ENCODE results near the gene PLCB3.

The PLCB3 gene

DNA sequence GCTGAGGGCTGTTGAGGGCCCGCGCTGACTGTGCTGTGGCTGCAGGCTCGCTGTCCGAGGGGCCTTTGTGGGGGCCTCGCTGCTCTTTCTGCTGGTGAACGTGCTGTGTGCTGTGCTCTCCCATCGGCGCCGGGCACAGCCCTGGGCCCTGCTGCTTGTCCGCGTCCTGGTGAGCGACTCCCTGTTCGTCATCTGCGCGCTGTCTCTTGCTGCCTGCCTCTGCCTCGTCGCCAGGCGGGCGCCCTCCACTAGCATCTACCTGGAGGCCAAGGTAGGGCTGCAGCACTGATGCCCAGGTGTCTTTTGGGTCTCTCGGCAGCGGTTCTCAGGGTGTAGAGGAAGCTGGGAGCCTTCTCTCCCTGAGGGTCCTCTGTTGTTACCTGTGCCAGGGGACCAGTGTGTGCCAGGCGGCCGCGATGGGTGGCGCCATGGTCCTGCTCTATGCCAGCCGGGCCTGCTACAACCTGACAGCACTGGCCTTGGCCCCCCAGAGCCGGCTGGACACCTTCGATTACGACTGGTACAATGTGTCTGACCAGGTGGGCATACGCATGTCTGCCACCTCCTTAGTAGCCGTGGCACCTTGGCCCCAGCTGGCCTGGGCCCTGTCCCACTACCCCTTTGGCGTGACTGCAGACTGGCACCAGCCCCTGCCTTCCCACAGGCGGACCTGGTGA, 36.5 kb downstream of the PLCB3 start:
- no peak for DNase-seq (ENCODE audit: low spot score)

DNA sequence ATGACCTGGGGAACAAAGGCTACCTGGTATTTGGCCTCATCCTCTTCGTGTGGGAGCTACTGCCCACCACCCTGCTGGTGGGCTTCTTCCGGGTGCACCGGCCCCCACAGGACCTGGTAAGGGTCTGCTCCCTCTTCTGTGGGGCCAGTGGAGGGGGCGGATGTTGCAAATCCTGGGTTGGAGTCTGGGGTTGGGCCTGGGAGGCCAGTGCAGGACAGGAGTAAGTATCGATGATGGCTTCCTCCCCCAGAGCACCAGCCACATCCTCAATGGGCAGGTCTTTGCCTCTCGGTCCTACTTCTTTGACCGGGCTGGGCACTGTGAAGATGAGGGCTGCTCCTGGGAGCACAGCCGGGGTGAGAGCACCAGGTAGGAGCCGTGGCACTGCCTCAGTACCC, 37.0 kb downstream of the PLCB3 start:
- DNase-seq (ENCODE audit: low spot score) = no peak

- no peak for DNase-seq (ENCODE audit: low spot score)
Observed at GRCh38 chr11:64289002-64289564, 37.8 kb downstream of the PLCB3 start.

DNA sequence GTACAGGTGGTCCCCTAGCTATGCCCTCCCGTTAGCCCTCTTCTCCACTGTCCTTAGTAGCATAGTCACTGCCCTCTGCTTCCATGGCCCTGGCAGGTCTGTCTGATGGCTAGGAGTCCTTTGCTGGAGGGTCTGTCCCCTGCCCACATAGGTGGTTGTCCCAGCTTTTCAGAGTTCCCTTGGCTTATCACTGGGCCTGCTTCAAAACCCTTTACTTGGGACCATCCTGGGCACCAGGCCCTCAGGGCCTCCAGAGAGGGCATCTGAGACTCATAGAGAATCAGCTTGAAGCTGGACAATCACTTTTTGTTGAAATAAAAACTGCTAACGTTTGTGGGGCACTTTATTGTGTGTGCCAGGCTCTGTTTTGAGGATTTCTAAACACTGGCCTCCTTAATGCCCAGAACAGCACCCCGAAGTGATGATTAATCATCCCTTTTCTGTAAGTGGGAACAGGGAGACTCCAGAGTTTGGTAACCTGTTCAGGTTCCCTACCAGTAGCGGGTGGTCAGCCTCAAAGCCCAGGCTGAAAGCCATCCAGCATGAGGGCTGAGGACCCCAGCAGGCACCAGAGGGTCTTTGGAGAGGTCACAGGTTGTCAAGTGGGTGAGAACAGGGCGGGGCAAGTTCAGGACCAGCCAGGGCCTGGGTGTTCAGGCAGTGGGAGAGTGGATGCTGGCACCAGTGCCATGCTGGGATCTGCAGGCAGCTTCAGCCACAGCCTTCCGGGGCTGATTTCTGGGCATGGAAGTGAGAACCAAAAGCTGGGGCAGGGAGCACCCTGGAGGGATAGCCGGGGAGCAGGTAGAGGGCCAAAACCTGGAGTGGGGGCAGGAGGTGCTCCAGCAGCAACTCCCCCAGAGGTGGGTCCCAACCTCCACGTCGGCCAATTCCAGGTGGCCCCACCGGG, 39.3 kb downstream of the PLCB3 start:
- no peak for DNase-seq (ENCODE audit: low spot score)

GRCh38 chr11:64291262-64291751, 40.0 kb downstream of the PLCB3 start, which contains the start of gene KCNK4:
Gene KCNK4, plus strand, starts transcription at chr11:64291302. Its CDS starts 1,717 bp downstream, at chr11:64293019.
- DNase-seq (ENCODE audit: low spot score) = no peak

GRCh38 chr11:64291752-64292459, 40.6 kb downstream of the PLCB3 start:
- DNase-seq (ENCODE audit: low spot score) = no peak

GRCh38 chr11:64292460-64293254, 41.3 kb downstream of the PLCB3 start:
- DNase-seq (ENCODE audit: low spot score) = no peak

- DNase-seq (ENCODE audit: low spot score) = no peak
Observed at GRCh38 chr11:64294774-64295173, 43.4 kb downstream of the PLCB3 start.

- DNase-seq (ENCODE audit: low spot score) = no peak
Observed at GRCh38 chr11:64295760-64296159, 44.4 kb downstream of the PLCB3 start.

DNA sequence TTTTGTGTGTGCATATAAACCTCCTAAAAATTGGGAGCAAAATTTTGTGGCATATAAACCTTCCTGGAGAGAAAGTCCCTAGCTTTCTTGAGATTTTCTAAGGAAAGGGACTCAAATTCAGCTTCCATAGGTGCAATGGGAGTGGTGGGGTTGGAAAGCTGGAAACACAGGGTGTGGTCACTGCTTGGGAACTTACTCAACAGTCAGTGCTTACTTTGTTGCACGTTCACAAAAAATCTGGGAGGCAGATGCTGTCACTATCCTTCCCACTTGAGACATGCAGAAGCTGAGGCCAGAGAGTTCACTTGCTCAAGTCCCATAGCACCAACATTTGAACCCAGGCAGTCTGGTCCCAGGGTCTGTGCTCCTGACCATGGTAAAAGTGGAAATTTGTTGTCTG, 44.9 kb downstream of the PLCB3 start:
- DNase-seq (ENCODE audit: low spot score) = no peak

- DNase-seq (ENCODE audit: low spot score) = no peak
Observed at GRCh38 chr11:64296830-64297698, 45.7 kb downstream of the PLCB3 start.

DNA sequence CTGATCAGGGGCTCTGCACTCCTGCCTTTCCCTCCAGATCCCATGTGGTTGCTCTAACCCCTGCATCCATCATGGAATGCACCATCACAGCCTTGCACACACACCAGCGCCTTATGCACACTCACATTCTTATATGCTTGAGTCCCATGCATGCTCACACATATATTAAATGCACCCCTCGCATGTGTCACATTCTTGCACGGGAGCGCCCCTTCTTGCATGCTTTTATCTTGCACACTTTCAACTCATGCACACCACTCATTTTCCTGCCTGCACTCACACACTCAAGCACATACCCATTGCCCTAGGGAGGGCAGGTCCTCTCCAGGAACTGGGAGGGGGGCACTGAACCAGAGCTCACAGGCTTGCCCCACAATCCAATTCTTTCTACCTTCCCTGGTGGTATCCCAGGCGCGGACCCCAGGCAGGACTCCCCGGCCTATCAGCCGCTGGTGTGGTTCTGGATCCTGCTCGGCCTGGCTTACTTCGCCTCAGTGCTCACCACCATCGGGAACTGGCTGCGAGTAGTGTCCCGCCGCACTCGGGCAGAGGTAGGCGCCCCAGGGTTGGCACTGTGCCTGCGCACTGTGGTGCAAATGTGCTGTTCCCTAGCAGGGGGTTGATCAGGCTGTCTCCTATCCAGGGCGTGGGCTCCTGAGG, 46.5 kb downstream of the PLCB3 start:
- no peak for DNase-seq (ENCODE audit: low spot score)

GRCh38 chr11:64298966-64299846, 47.9 kb downstream of the PLCB3 start:
- no peak for DNase-seq (ENCODE audit: low spot score)

- DNase-seq (ENCODE audit: low spot score) = no peak
Observed at GRCh38 chr11:64299847-64300648, 48.7 kb downstream of the PLCB3 start, which contains the start of gene CATSPERZ. Gene CATSPERZ, plus strand, starts transcription at chr11:64300358. Its CDS starts 53 bp downstream, at chr11:64300411.

DNA sequence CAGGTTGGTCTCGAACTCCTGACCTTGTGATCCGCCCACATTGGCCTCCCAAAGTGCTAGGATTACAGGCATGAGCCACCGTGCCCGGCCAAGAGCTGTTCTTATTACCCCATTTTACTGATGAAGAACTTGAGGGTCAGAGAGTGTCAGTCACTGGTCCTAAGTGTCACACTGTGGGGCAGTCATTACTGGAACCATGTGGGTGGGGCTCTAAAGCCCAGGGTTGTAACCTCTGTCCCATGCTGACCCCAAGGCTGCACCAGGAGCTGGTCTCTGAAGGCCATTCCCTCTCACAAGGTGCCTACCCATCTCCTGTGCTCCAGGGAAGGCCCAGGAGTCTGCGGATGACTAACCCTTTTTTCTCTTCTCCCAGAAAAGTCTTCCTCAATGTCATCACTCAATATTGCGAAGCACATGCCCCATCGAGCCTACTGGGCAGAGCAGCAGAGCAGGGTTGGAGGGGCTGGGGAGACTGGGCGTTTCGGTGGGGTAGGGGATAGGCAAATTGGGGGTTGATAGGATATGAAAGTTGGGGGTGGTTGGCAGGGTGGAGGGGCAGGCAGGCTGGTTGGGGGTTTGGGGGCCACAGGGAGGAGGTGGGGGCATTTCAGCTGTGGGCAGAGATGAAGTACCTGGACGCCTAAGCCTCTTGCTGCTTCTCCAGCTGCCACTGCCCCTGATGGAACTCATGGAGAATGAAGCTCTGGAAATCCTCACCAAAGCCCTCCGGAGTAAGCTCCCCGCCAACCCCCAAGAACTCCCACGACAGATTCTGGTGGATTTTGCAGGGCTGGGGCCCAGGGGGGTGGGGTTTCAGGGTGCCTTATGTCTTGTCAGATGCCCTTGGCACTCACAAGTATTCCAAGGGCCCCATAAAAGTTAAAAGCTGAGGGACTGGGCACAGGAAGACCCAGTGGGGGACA, 52.0 kb downstream of the PLCB3 start:
- DNase-seq (ENCODE audit: low spot score) = no peak

DNA sequence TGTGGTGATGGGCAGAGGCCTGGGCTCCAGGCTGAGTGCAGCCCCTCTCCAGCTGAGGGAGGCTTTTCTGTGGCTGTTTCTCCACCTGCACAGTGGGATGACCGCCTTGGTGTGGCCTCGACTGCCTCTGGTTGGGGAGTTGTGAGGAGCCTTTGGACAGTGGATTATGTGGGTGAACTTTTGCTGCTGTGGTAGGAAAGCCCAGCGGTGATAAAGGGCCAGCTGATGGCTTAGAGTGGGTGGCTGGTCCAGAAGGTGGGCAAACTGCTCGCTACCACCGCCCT, 52.6 kb downstream of the PLCB3 start:
- no peak for DNase-seq (ENCODE audit: low spot score)
